MCF 10A (cell line): ENCODE results near the gene C19orf81. TPM values are rescaled to one million over a fixed set of nuclear protein-coding genes. Genes with fewer than 3 reads are reported as not detected.

Experiments
- BruUV-seq: library from RNA; stranded (reverse); fragments of 400-500 nt; replicated peaks from 2 replicates; lab custom pipeline; 2021; lab: Mats Ljungman, UMichigan
- CTCF ChIA-PET: fragments of 300-600 bp; sonication (Branson Sonifier 250); formaldehyde crosslinking; extraction: SDS; loops from one replicate; lab custom pipeline; 2021; ENCODE audit warnings: antibody characterized with exemption, inconsistent platforms; lab: Yijun Ruan, JAX
- POLR2A ChIA-PET: fragments of 300-600, 350-650 bp; sonication (Branson Sonifier 250); formaldehyde crosslinking; extraction: SDS; loops from one replicate; lab custom pipeline; 2020; ENCODE audit warnings: antibody characterized with exemption, inconsistent platforms; lab: Yijun Ruan, JAX
- DNase-seq: peaks from one replicate; pipeline ENCODE4 v3.0.0-alpha.2; 2018; ENCODE audit not compliant: unreplicated experiment
- H3K27ac Mint-ChIP-seq: one replicate; pipeline ENCODE4 v1.8.0; 2022; ENCODE audit warnings: mild to moderate bottlenecking, low read depth, mixed read lengths; ENCODE audit not compliant: unreplicated experiment
- H3K27me3 Mint-ChIP-seq: one replicate; pipeline ENCODE4 v1.8.0; 2022; ENCODE audit warnings: mixed read lengths; ENCODE audit not compliant: insufficient read depth, unreplicated experiment
- H3K36me3 Mint-ChIP-seq: one replicate; pipeline ENCODE4 v1.8.0; 2022; ENCODE audit warnings: mild to moderate bottlenecking, moderate library complexity, mixed read lengths; ENCODE audit not compliant: insufficient read depth, unreplicated experiment
- H3K4me1 Mint-ChIP-seq: one replicate; pipeline ENCODE4 v1.8.0; 2022; ENCODE audit warnings: mixed read lengths; ENCODE audit not compliant: insufficient read depth, unreplicated experiment
- H3K4me3 Mint-ChIP-seq: one replicate; pipeline ENCODE4 v1.8.0; 2022; ENCODE audit warnings: mild to moderate bottlenecking, moderate library complexity, mixed read lengths; ENCODE audit not compliant: unreplicated experiment
- H3K9me3 Mint-ChIP-seq: one replicate; pipeline ENCODE4 v1.8.0; 2022; ENCODE audit warnings: mixed read lengths; ENCODE audit not compliant: unreplicated experiment
- CTCF ChIP-seq: fragments of 200-600 bp; IDR thresholded peaks from one replicate; pipeline ENCODE4 v1.8.0; 2022; ENCODE audit warnings: antibody characterized with exemption, mild to moderate bottlenecking; ENCODE audit not compliant: unreplicated experiment
- intact Hi-C: fragments of 100-400 bp; cut with micrococcal nuclease; formaldehyde crosslinking; loops from 2 replicates; pipeline ENCODE4 v1.14.1; 2022
- total RNA-seq: library from RNA; stranded (reverse); gene quantifications from 2 replicates; pipeline ENCODE4 v1.2.3, GENCODE V29; 2022

The C19orf81 gene
- total RNA-seq, 1 experiment from 2014 or later: not detected

GRCh38 chr19:50624949-50625600 lies 24.2 kb upstream of the C19orf81 start:
- no peak for TF ChIP-seq CTCF

GRCh38 chr19:50626011-50626410 lies 23.2 kb upstream of the C19orf81 start:
- intact Hi-C loops: no loop called here
- H3K4me3 Mint-ChIP-seq: no peak overlapping the region
- peaks cover 29% of the 10 kb centered on the region for H3K9me3 Mint-ChIP-seq
- TF ChIP-seq CTCF: no peak
- ChIA-PET POLR2A (no interaction called here), CTCF (no interaction called here)
- H3K4me1 Mint-ChIP-seq: no peaks in the 10 kb centered on the region
- H3K27me3 Mint-ChIP-seq: no peaks in the 10 kb centered on the region
- no peak overlapping the region for H3K27ac Mint-ChIP-seq
- BruUV-seq: no TSS peak
- no peak for DNase-seq
- H3K36me3 Mint-ChIP-seq: no peaks in the 10 kb centered on the region

More at GRCh38 chr19:50624949-50625600, 24.2 kb upstream of the C19orf81 start:
- no peak overlapping the region for H3K27ac Mint-ChIP-seq
- no peaks in the 10 kb centered on the region for H3K27me3 Mint-ChIP-seq
- H3K4me3 Mint-ChIP-seq: no peak overlapping the region
- POLR2A ChIA-PET: no interaction called here
- H3K4me1 Mint-ChIP-seq: no peaks in the 10 kb centered on the region
- no peaks in the 10 kb centered on the region for H3K36me3 Mint-ChIP-seq
- CTCF ChIA-PET: interaction anchor here (0.6 kb wide), 1 partner anchor 35 kb away, joined by 4 read pairs; no protein-coding TSS in a partner anchor
- no TSS peak for BruUV-seq
- peaks cover 21% of the 10 kb centered on the region for H3K9me3 Mint-ChIP-seq
- intact Hi-C loops: no loop called here
- DNase-seq: no peak

- DNase-seq: no peak
- Mint-ChIP-seq H3K27me3 (no peaks in the 10 kb centered on the region), H3K27ac (no peak overlapping the region), H3K4me1 (no peaks in the 10 kb centered on the region), H3K4me3 (no peak overlapping the region), H3K36me3 (no peaks in the 10 kb centered on the region), H3K9me3 (peaks cover 34% of the 10 kb centered on the region)
- POLR2A ChIA-PET: no interaction called here
- intact Hi-C loops: no loop called here
- BruUV-seq: no TSS peak
- CTCF ChIA-PET: interaction anchor here (0.7 kb wide), 1 partner anchor 14 kb away, joined by 5 read pairs; no protein-coding TSS in a partner anchor
- TF ChIP-seq CTCF: no peak
These were observed 22.4 kb upstream of the C19orf81 start for GRCh38 chr19:50626795-50627194.

- H3K4me1 Mint-ChIP-seq: no peaks in the 10 kb centered on the region
- no peak for DNase-seq
- no peaks in the 10 kb centered on the region for H3K27me3 Mint-ChIP-seq
- H3K4me3 Mint-ChIP-seq: no peak overlapping the region
- H3K36me3 Mint-ChIP-seq: no peaks in the 10 kb centered on the region
- H3K9me3 Mint-ChIP-seq: peaks cover 37% of the 10 kb centered on the region
- intact Hi-C loops: no loop called here
- no peak for TF ChIP-seq CTCF
- ChIA-PET CTCF (interaction anchor here (0.6 to 0.8 kb wide), 2 partner anchors 45 to 389 kb away, joined by 3 read pairs; no protein-coding TSS in a partner anchor), POLR2A (no interaction called here)
- no TSS peak for BruUV-seq
- no peak overlapping the region for H3K27ac Mint-ChIP-seq
These were observed 21.1 kb upstream of the C19orf81 start for GRCh38 chr19:50628146-50628545.
